GM21390 (cell line): ENCODE measurements around the gene OLFM1.

Experiments used
- ATAC-seq: cut with Tn5 transposase; IDR thresholded peaks from one replicate; pipeline ENCODE4 v1.9.1; 2021; ENCODE audit not compliant: unreplicated experiment

Gene OLFM1

GRCh38 chr9:135087489-135087792 lies at the start of gene OLFM1:
OLFM1 (plus strand) TSS chr9:135087668; CDS start chr9:135087990, 322 bp downstream.
- no peak for ATAC-seq

GRCh38 chr9:135038331-135038730 lies 49.1 kb upstream of the OLFM1 start:
- no peak for ATAC-seq

GRCh38 chr9:135038826-135039225 lies 48.6 kb upstream of the OLFM1 start:
- no peak for ATAC-seq

GRCh38 chr9:135039266-135039870 lies 48.1 kb upstream of the OLFM1 start:
- ATAC-seq, result no peak

GRCh38 chr9:135039916-135040645 lies 47.4 kb upstream of the OLFM1 start:
- ATAC-seq, result no peak

GRCh38 chr9:135040892-135041291 lies 46.6 kb upstream of the OLFM1 start:
- no peak for ATAC-seq

GRCh38 chr9:135043345-135043744 lies 44.1 kb upstream of the OLFM1 start:
- ATAC-seq, result no peak

- ATAC-seq, result no peak
Measured at GRCh38 chr9:135045264-135045927, 42.1 kb upstream of the OLFM1 start.

GRCh38 chr9:135045928-135046738 lies 41.3 kb upstream of the OLFM1 start:
- no peak for ATAC-seq

- ATAC-seq, result no peak
Measured at GRCh38 chr9:135046739-135047350, 40.6 kb upstream of the OLFM1 start.

- ATAC-seq, result no peak
Measured at GRCh38 chr9:135047521-135047920, 39.9 kb upstream of the OLFM1 start.

GRCh38 chr9:135048046-135048757 lies 39.3 kb upstream of the OLFM1 start:
- ATAC-seq, result no peak

GRCh38 chr9:135048758-135049444 lies 38.6 kb upstream of the OLFM1 start:
- ATAC-seq, result no peak

- ATAC-seq, result no peak
Measured at GRCh38 chr9:135049460-135049859, 38.0 kb upstream of the OLFM1 start.

GRCh38 chr9:135050072-135050990 lies 37.1 kb upstream of the OLFM1 start:
- ATAC-seq, result no peak

- no peak for ATAC-seq
Measured at GRCh38 chr9:135051316-135052038, 36.0 kb upstream of the OLFM1 start.

- ATAC-seq, result no peak
Measured at GRCh38 chr9:135053133-135053532, 34.3 kb upstream of the OLFM1 start.

- no peak for ATAC-seq
Measured at GRCh38 chr9:135055181-135055580, 32.3 kb upstream of the OLFM1 start.
